Measurements from ENCODE around the gene NUP133. TPM values are rescaled to one million over a fixed set of nuclear protein-coding genes. Genes with fewer than 3 reads are reported as not detected.
"Not testable (repeated sequence)": the region's sequence is repeated elsewhere in the genome, so short reads cannot be mapped to it uniquely, and the experiment has no call there.

Gene NUP133
- total RNA-seq, 4 donors from 2014 or later = 18.4 to 30.8 (median 23.7) TPM

GRCh38 chr1:229428256-229428655 lies 79.9 kb downstream of the NUP133 start:
- in situ Hi-C loops (cut with MboI; ENCODE audit: low sequenced_read_pairs in 4 of 4) (no loop called here), intact Hi-C loops (cut with DNase I; ENCODE audit: low total_unique reads) (no loop called here)
- TF ChIP-seq CTCF (IDR thresholded peaks at IDR 0.05 in 4 of 5, conservative IDR thresholded peaks at IDR 0.05 in 1 of 5) (no peak), POLR2A (IDR thresholded peaks at IDR 0.05) (no peak)
- Histone ChIP-seq H3K27ac (no peak overlapping the region), H3K9me3 (no peaks in the 10 kb centered on the region), H3K4me3 (no peak overlapping the region), H3K36me3 (no peaks in the 10 kb centered on the region), H3K4me1 (peaks cover 19 to 25% of the 10 kb centered on the region in 2 donors), H3K27me3 (peaks cover 0 to 16% (median 0%) of the 10 kb centered on the region in 3 donors)
- no peak for DNase-seq
- no peak for ATAC-seq

GRCh38 chr1:229427572-229427971 lies 80.6 kb downstream of the NUP133 start:
- DNase-seq (no peak), ATAC-seq (no peak)
- Histone ChIP-seq H3K36me3 (no peaks in the 10 kb centered on the region), H3K27ac (no peak overlapping the region), H3K4me1 (peaks cover 12 to 18% of the 10 kb centered on the region in 2 donors), H3K4me3 (no peak overlapping the region), H3K9me3 (no peaks in the 10 kb centered on the region), H3K27me3 (peaks cover 0 to 16% (median 0%) of the 10 kb centered on the region in 3 donors)
- in situ Hi-C loops (cut with MboI; ENCODE audit: low sequenced_read_pairs in 4 of 4) = no loop called here
- intact Hi-C loops (cut with DNase I; ENCODE audit: low total_unique reads) = no loop called here
- TF ChIP-seq POLR2A (IDR thresholded peaks at IDR 0.05) = no peak
- no peak for TF ChIP-seq CTCF (IDR thresholded peaks at IDR 0.05 in 4 of 5, conservative IDR thresholded peaks at IDR 0.05 in 1 of 5)

- H3K27me3 ChIP-seq = no peaks in the 10 kb centered on the region
- in situ Hi-C loops (cut with MboI; ENCODE audit: low sequenced_read_pairs in 4 of 4) = no loop called here
- intact Hi-C loops (cut with DNase I; ENCODE audit: low total_unique reads) = no loop called here
Measured at GRCh38 chr1:229425564-229426159, 82.5 kb downstream of the NUP133 start.

GRCh38 chr1:229420765-229421164 lies 87.4 kb downstream of the NUP133 start:
- ATAC-seq (no peak), DNase-seq (no peak)
- in situ Hi-C loops (cut with MboI; ENCODE audit: low sequenced_read_pairs in 4 of 4) = no loop called here
- Histone ChIP-seq H3K27me3 (no peaks in the 10 kb centered on the region), H3K27ac (no peak overlapping the region), H3K9me3 (no peaks in the 10 kb centered on the region), H3K36me3 (no peaks in the 10 kb centered on the region), H3K4me3 (no peak overlapping the region), H3K4me1 (no peaks in the 10 kb centered on the region)
- intact Hi-C loops (cut with DNase I; ENCODE audit: low total_unique reads) = no loop called here
- no peak for TF ChIP-seq CTCF (IDR thresholded peaks at IDR 0.05 in 4 of 5, conservative IDR thresholded peaks at IDR 0.05 in 1 of 5)

More at GRCh38 chr1:229425564-229426159, 82.5 kb downstream of the NUP133 start:
- no peaks in the 10 kb centered on the region for H3K9me3 ChIP-seq
- DNase-seq (no peak), ATAC-seq (no peak)
- TF ChIP-seq POLR2A (IDR thresholded peaks at IDR 0.05) (no peak), CTCF (IDR thresholded peaks at IDR 0.05 in 4 of 5, conservative IDR thresholded peaks at IDR 0.05 in 1 of 5) (no peak)
- no peak overlapping the region for H3K27ac ChIP-seq
- no peaks in the 10 kb centered on the region for H3K36me3 ChIP-seq
- peaks cover 0 to 2% of the 10 kb centered on the region in 2 donors for H3K4me1 ChIP-seq
- H3K4me3 ChIP-seq = no peak overlapping the region

- Histone ChIP-seq H3K27ac (no peak overlapping the region), H3K4me3 (no peak overlapping the region), H3K36me3 (no peaks in the 10 kb centered on the region), H3K9me3 (no peaks in the 10 kb centered on the region), H3K27me3 (no peaks in the 10 kb centered on the region), H3K4me1 (no peaks in the 10 kb centered on the region)
- ATAC-seq (no peak), DNase-seq (no peak)
- intact Hi-C loops (cut with DNase I; ENCODE audit: low total_unique reads) (no loop called here), in situ Hi-C loops (cut with MboI; ENCODE audit: low sequenced_read_pairs in 4 of 4) (no loop called here)
- no peak for TF ChIP-seq POLR2A (IDR thresholded peaks at IDR 0.05)
- no peak for TF ChIP-seq CTCF (IDR thresholded peaks at IDR 0.05 in 4 of 5, conservative IDR thresholded peaks at IDR 0.05 in 1 of 5)
Measured at GRCh38 chr1:229420224-229420623, 87.9 kb downstream of the NUP133 start.

GRCh38 chr1:229418586-229418985 lies 89.6 kb downstream of the NUP133 start:
- H3K27ac ChIP-seq; H3K4me3 ChIP-seq; H3K4me1 ChIP-seq; in situ Hi-C loops (cut with MboI; ENCODE audit: low sequenced_read_pairs in 4 of 4); DNase-seq; H3K36me3 ChIP-seq; H3K27me3 ChIP-seq; H3K9me3 ChIP-seq; intact Hi-C loops (cut with DNase I; ENCODE audit: low total_unique reads); ATAC-seq: not testable (repeated sequence)

GRCh38 chr1:229412810-229413209 lies 95.3 kb downstream of the NUP133 start:
- H3K4me3 ChIP-seq = not testable (repeated sequence)

More at GRCh38 chr1:229412810-229413209, 95.3 kb downstream of the NUP133 start:
- H3K36me3 ChIP-seq; H3K9me3 ChIP-seq; in situ Hi-C loops (cut with MboI; ENCODE audit: low sequenced_read_pairs in 4 of 4); H3K27me3 ChIP-seq; DNase-seq; ATAC-seq; intact Hi-C loops (cut with DNase I; ENCODE audit: low total_unique reads): not testable (repeated sequence)
- H3K4me1 ChIP-seq = peaks cover 43 to 44% of the 10 kb centered on the region in 2 donors
- peak overlapping the region in 1 of 4 donors; percentile 91 for H3K27ac ChIP-seq

Data from gastrocnemius medialis (tissue), 4 donors.